PC-3 (cell line): ENCODE results near the gene RASSF4. TPM values are rescaled to one million over a fixed set of nuclear protein-coding genes. Genes with fewer than 3 reads are reported as not detected.

Experiments
- ATAC-seq: fragments of 200-7000 bp; cut with Tn5 transposase; 2 replicates; pipeline ENCODE4 v1.9.1; 2020; ENCODE audit warnings: mild to moderate bottlenecking, moderate library complexity
- BruUV-seq: library from RNA; stranded (reverse); fragments of 400-500 nt; replicated peaks from 2 replicates; lab custom pipeline; 2021; lab: Mats Ljungman, UMichigan
- CTCF ChIA-PET: fragments of 300-600 bp; sonication (Branson Sonifier 250); formaldehyde crosslinking; loops from one replicate; lab custom pipeline; 2022; ENCODE audit warnings: antibody characterized with exemption; lab: Charles Lee
- POLR2A ChIA-PET: fragments of 300-600 bp; sonication (Branson Sonifier 250); formaldehyde crosslinking; loops from one replicate; lab custom pipeline; 2022; ENCODE audit warnings: antibody characterized with exemption; ENCODE audit not compliant: unreplicated experiment; lab: Charles Lee
- DNase-seq: peaks from one replicate; pipeline ENCODE4 v3.0.0-alpha.2; 2015
- H2AFZ ChIP-seq: fragments of 300-600 bp; sonication (generic); 2 replicates; pipeline ENCODE4 v1.6.0; 2016; ENCODE audit warnings: antibody characterized with exemption, low read length
- H3F3A ChIP-seq: fragments of 300-600 bp; sonication (generic); one replicate; pipeline ENCODE4 v1.6.0; 2017; ENCODE audit warnings: antibody characterized with exemption, low read length, control low read depth, mild to moderate bottlenecking; ENCODE audit not compliant: unreplicated experiment
- H3K27ac ChIP-seq: fragments of 300-600 bp; sonication (generic); 2 replicates; pipeline ENCODE4 v1.5.1; 2016; ENCODE audit warnings: mild to moderate bottlenecking, low read length
- H3K27me3 ChIP-seq: fragments of 300-600 bp; sonication (generic); 2 replicates; pipeline ENCODE4 v1.6.1; 2016; ENCODE audit warnings: low read length, mixed read lengths
- H3K36me3 ChIP-seq: fragments of 300-600 bp; sonication (generic); 2 replicates; pipeline ENCODE4 v1.6.1; 2016; ENCODE audit warnings: low read depth, mixed run types, low read length, mixed read lengths
- H3K4me1 ChIP-seq: fragments of 300-600 bp; sonication (generic); 2 replicates; pipeline ENCODE4 v1.5.1; 2016; ENCODE audit warnings: low read length; ENCODE audit not compliant: insufficient read depth
- H3K4me2 ChIP-seq: fragments of 300-600 bp; sonication (generic); 2 replicates; pipeline ENCODE4 v1.6.0; 2016; ENCODE audit warnings: low read length
- H3K4me3 ChIP-seq: fragments of 300-600 bp; sonication (generic); 2 replicates; pipeline ENCODE4 v1.5.1; 2016; ENCODE audit warnings: mild to moderate bottlenecking, low read length, mixed read lengths
- H3K79me2 ChIP-seq: fragments of 300-600 bp; sonication (generic); 2 replicates; pipeline ENCODE4 v1.6.1; 2017; ENCODE audit warnings: low read length, mixed read lengths
- H3K9ac ChIP-seq: fragments of 300-600 bp; sonication (generic); 2 replicates; pipeline ENCODE4 v1.6.0; 2016; ENCODE audit warnings: mild to moderate bottlenecking, low read length
- H3K9me2 ChIP-seq: fragments of 300-600 bp; sonication (generic); replicated peaks from 2 replicates; pipeline ENCODE4 v1.6.1; 2016; ENCODE audit warnings: mixed run types, low read length, mixed read lengths
- H3K9me3 ChIP-seq: fragments of 300-600 bp; sonication (generic); 2 replicates; pipeline ENCODE4 v1.6.1; 2016; ENCODE audit warnings: low read length, mixed read lengths
- H4K20me1 ChIP-seq: fragments of 300-600 bp; sonication (generic); 2 replicates; pipeline ENCODE4 v1.6.1; 2016; ENCODE audit warnings: low read length, mixed read lengths
- EZH2 ChIP-seq: fragments of 300-600 bp; sonication (generic); IDR thresholded peaks from one replicate; pipeline ENCODE4 v1.6.1; 2017; ENCODE audit warnings: antibody characterized with exemption, mild to moderate bottlenecking, low read length; ENCODE audit not compliant: unreplicated experiment
- EZH2phosphoT487 ChIP-seq: fragments of 300-600 bp; sonication (generic); IDR thresholded peaks from 2 replicates; pipeline ENCODE4 v1.6.1; 2018; ENCODE audit warnings: mild to moderate bottlenecking, antibody characterized with exemption, low read length, borderline replicate concordance
- intact Hi-C: fragments of 100-400 bp; cut with micrococcal nuclease; formaldehyde crosslinking; loops from 2 replicates; pipeline ENCODE4 v1.9.0; 2023
- total RNA-seq: library from RNA; depleted of rRNA; stranded (reverse); fragments of >200 nt; gene quantifications from 2 replicates; pipeline ENCODE4 v1.2.3, GENCODE V29; 2014
- TF ChIP-seq, protein P1 (sequence below): fragments of 300-600 bp; sonication (generic); conservative IDR thresholded peaks from 2 replicates; pipeline ENCODE4 v1.5.1; 2017; ENCODE audit warnings: antibody characterized with exemption, low read depth, mild to moderate bottlenecking, low read length

The RASSF4 gene
- total RNA-seq, 1 experiment from 2014 or later = 8.7 TPM

DNA sequence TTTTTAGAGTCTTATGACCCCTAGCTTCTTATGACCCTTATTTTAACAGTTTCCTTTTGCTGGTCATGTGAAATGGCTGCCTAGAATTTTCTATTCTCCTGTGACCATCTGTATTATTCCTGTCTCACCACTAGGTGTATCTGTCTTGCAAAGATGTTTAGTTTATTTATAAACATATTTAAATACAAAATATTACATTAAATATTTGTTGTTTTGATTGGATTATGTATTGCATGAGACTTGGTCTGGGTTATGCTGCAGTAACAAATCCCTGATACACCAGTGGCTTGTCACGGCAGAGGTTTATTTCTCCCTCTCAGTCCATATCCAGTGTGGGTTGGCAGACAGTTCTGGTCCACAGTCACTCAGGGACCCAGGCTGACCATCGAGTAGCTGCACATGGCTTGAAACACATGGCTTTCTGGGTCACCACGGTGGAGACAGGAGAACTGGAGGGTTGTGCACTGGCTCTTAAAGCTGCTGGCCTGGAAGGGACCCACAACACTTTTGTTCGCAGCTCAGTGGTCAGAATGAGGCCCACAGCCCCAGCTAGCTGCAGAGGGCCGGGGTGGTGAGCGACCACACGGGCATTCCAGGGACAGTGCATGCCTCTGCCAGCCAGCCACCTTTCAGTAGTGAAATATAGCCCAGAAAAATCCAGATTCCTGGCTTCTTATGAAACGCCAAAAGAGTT is 7.4 kb downstream of the RASSF4 start:
- POLR2A ChIA-PET = no interaction called here
- Histone ChIP-seq H3K4me2 (no peak overlapping the region), H2AFZ (no peak overlapping the region), H3K4me3 (no peak overlapping the region), H3F3A (no peaks in the 10 kb centered on the region), H3K9me2 (no peaks in the 10 kb centered on the region), H3K27ac (no peak overlapping the region), H3K9ac (no peak overlapping the region), H3K4me1 (no peaks in the 10 kb centered on the region), H4K20me1 (no peaks in the 10 kb centered on the region), H3K27me3 (no peaks in the 10 kb centered on the region), H3K36me3 (no peaks in the 10 kb centered on the region), H3K9me3 (no peaks in the 10 kb centered on the region), H3K79me2 (no peaks in the 10 kb centered on the region)
- DNase-seq = no peak
- intact Hi-C loops = no loop called here
- TF ChIP-seq, protein P1, sequence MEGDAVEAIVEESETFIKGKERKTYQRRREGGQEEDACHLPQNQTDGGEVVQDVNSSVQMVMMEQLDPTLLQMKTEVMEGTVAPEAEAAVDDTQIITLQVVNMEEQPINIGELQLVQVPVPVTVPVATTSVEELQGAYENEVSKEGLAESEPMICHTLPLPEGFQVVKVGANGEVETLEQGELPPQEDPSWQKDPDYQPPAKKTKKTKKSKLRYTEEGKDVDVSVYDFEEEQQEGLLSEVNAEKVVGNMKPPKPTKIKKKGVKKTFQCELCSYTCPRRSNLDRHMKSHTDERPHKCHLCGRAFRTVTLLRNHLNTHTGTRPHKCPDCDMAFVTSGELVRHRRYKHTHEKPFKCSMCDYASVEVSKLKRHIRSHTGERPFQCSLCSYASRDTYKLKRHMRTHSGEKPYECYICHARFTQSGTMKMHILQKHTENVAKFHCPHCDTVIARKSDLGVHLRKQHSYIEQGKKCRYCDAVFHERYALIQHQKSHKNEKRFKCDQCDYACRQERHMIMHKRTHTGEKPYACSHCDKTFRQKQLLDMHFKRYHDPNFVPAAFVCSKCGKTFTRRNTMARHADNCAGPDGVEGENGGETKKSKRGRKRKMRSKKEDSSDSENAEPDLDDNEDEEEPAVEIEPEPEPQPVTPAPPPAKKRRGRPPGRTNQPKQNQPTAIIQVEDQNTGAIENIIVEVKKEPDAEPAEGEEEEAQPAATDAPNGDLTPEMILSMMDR = peak; percentile 22; the same call in 1 of the 2 replicates
- no peak for TF ChIP-seq EZH2phosphoT487
- TF ChIP-seq EZH2 = no peak
- CTCF ChIA-PET = no interaction called here
- no TSS peak for BruUV-seq
- ATAC-seq = no peak

DNA sequence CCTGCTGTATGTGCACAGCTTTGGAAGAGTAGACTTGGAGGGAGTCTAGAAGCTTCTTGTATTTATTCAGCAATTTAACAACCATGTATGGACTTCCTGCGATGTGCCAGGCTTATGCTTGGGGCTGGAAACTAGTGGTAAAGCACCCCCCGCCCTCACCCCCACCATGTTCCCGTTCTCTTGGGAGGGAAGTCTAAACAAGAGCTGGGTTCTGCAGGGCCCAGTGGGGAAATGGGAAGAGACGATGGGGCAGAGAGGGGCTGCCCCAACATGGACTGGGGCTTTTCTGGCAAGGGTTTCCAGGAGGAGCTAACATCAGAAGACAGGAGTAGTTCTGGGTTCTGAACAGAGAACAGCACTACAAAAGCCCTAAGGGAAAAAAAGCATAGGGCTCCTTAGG is 8.0 kb downstream of the RASSF4 start:
- no peak overlapping the region for H2AFZ ChIP-seq
- H3K27ac ChIP-seq = no peak overlapping the region
- no peak for DNase-seq
- H3K4me2 ChIP-seq = no peak overlapping the region
- no peaks in the 10 kb centered on the region for H3K27me3 ChIP-seq
- no peak overlapping the region for H3K9ac ChIP-seq
- no peaks in the 10 kb centered on the region for H3K9me3 ChIP-seq
- intact Hi-C loops = no loop called here
- no peaks in the 10 kb centered on the region for H3K4me1 ChIP-seq
- CTCF ChIA-PET = no interaction called here
- H3K36me3 ChIP-seq = no peaks in the 10 kb centered on the region
- no peaks in the 10 kb centered on the region for H4K20me1 ChIP-seq
- ATAC-seq = no peak
- H3K4me3 ChIP-seq = no peak overlapping the region
- no peaks in the 10 kb centered on the region for H3F3A ChIP-seq
- POLR2A ChIA-PET = no interaction called here
- H3K79me2 ChIP-seq = no peaks in the 10 kb centered on the region
- H3K9me2 ChIP-seq = no peaks in the 10 kb centered on the region
- BruUV-seq = no TSS peak
- no peak for TF ChIP-seq EZH2phosphoT487
- no peak for TF ChIP-seq EZH2
- TF ChIP-seq, protein P1 = no peak

DNA sequence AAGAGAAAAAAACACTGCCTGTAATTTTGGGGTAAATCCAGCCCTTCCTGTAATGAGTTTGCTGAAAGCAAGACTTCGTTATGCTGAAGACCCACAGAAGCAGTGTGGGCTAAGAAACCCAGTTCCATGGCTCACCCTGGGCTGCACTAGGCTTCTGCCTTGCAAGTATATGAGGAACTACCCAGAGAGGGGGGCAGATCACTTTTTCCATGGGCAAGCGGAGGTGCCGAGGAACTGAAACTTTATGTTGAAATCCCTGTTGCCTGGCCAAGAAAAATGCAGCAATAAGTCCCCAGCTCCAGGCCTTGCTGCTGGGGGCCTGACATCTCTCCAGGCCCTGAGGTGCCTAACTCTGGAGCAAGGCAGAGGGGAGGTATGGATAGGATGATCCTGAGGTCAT is 8.5 kb downstream of the RASSF4 start:
- TF ChIP-seq EZH2phosphoT487 = no peak
- TF ChIP-seq EZH2 = no peak
- TF ChIP-seq, protein P1 = no peak
- H2AFZ ChIP-seq = no peak overlapping the region
- no peak overlapping the region for H3K4me3 ChIP-seq
- BruUV-seq = no TSS peak
- no peak for DNase-seq
- H3K36me3 ChIP-seq = no peaks in the 10 kb centered on the region
- no peaks in the 10 kb centered on the region for H3K4me1 ChIP-seq
- no peaks in the 10 kb centered on the region for H3K9me2 ChIP-seq
- H3K9me3 ChIP-seq = no peaks in the 10 kb centered on the region
- H3K27ac ChIP-seq = no peak overlapping the region
- ATAC-seq = no peak
- intact Hi-C loops = no loop called here
- H4K20me1 ChIP-seq = no peaks in the 10 kb centered on the region
- no peaks in the 10 kb centered on the region for H3K79me2 ChIP-seq
- H3K27me3 ChIP-seq = no peaks in the 10 kb centered on the region
- no peak overlapping the region for H3K9ac ChIP-seq
- POLR2A ChIA-PET = no interaction called here
- CTCF ChIA-PET = no interaction called here
- H3K4me2 ChIP-seq = no peak overlapping the region
- H3F3A ChIP-seq = no peaks in the 10 kb centered on the region
